Heart left ventricle (tissue), 16 donors: ENCODE data around the gene DNM2. TPM values are rescaled to one million over a fixed set of nuclear protein-coding genes. Genes with fewer than 3 reads are reported as not detected.

Experiments
- ATAC-seq, 4 donors: fragments of 200-7000 bp; cut with Tn5 transposase; one replicate each; pipeline ENCODE4 v1.9.1; 2020 to 2022; ENCODE audit warnings: moderate library complexity in 4 of 4, mild to moderate bottlenecking in 3 of 4, moderate number of reproducible peaks in 1 of 4
- DNase-seq, 5 donors: peaks; one replicate each; pipeline ENCODE4 v3.0.0-alpha.2; 2020
- H3K27ac ChIP-seq, 12 donors: fragments of 200-600 bp; sonication (generic) in 4 of 12; one replicate each; pipeline versions ENCODE4 v1.5.0 to v1.8.0; 2016 to 2022; ENCODE audit warnings: mild to moderate bottlenecking in 2 of 12
- H3K27me3 ChIP-seq, 9 donors: fragments of 200-600 bp; sonication (generic) in 2 of 9; one replicate each; pipeline versions ENCODE4 v1.5.1 to v1.8.0; 2016 to 2022; ENCODE audit warnings: mild to moderate bottlenecking in 3 of 9
- H3K36me3 ChIP-seq, 9 donors: fragments of 200-600 bp; sonication (generic) in 2 of 9; one replicate each; pipeline versions ENCODE4 v1.5.0 to v1.8.0; 2018 to 2022; ENCODE audit warnings: mild to moderate bottlenecking in 2 of 9
- H3K4me1 ChIP-seq, 12 donors: fragments of 200-600 bp; sonication (generic) in 4 of 12; one replicate each; pipeline versions ENCODE4 v1.5.0 to v1.8.0; 2016 to 2022; ENCODE audit warnings: mild to moderate bottlenecking in 3 of 12
- H3K4me3 ChIP-seq, 12 donors: fragments of 200-600 bp; sonication (generic) in 4 of 12; one replicate each; pipeline versions ENCODE4 v1.5.0 to v1.8.0; 2017 to 2022; ENCODE audit warnings: mild to moderate bottlenecking in 9 of 12, moderate library complexity in 4 of 12
- H3K9me3 ChIP-seq, 12 donors: fragments of 200-600 bp; sonication (generic) in 4 of 12; one replicate each; pipeline versions ENCODE4 v1.5.0 to v1.8.0; 2016 to 2022; ENCODE audit warnings: mild to moderate bottlenecking in 1 of 12
- POLR2A ChIP-seq, 2 donors: fragments of 450-650 bp; IDR thresholded peaks; one replicate each; pipeline ENCODE4 v1.6.1; 2017; ENCODE audit warnings: antibody characterized with exemption in 2 of 2, mild to moderate bottlenecking in 2 of 2, moderate library complexity in 2 of 2
- WGBS, 4 donors: extraction: QIAGEN DNeasy Blood & Tissue Kit in 2 of 4; methylation state at CpG; one replicate each; pipeline versions ENCODE4 v1.1.5 to v1.1.7; 2013 to 2018; 5-methylcytosine and 5-hydroxymethylcytosine counted together
- intact Hi-C, 10 donors: fragments of 100-400 bp; cut with DNase I; formaldehyde crosslinking; loops; one replicate each; pipeline versions ENCODE4 v1.11.1 to v1.14.2; 2022
- polyA plus RNA-seq, 2 donors: library from polyadenylated mRNA; stranded (reverse); fragments of 200-250 nt; gene quantifications; one replicate each; pipeline ENCODE4 v1.2.3, GENCODE V29; 2013
- total RNA-seq, 9 donors: library from RNA; depleted of rRNA in 2 of 9; stranded (reverse); fragments of >200 nt in 2 of 9; fragmentation: NEBNext Ultra II Directional in 3 of 9; extraction: Animal tissue kit (Norgen Biotek cat#: 25700) in 3 of 9; gene quantifications; one replicate each; pipeline versions ENCODE4 v1.1.0 to v1.2.4, GENCODE V29; 2016 to 2023
- TF ChIP-seq, protein P1 (sequence below), 12 donors: fragments of 200-600 bp; sonication (generic) in 4 of 12; IDR thresholded peaks; one replicate each; pipeline versions ENCODE4 v1.5.0 to v1.8.0; 2018 to 2022; ENCODE audit warnings: antibody characterized with exemption in 12 of 12, mild to moderate bottlenecking in 5 of 12
- donor health status: ischemic (EF 13 %, LVEDD 7.1; RV severe dilation, severe dysfunction).
- donor health status: healthy with polysubstance abuse.
- donor health status: DM: no; HTN: yes; CAD: no.
- donor health status: DM: no; HTN: no; CAD: no.
- donor health status: ischemic (EF 25% LVEDD 6.9; RV normal size, moderate dysfunction).
- donor health status: ischemic (EF 25% LVEDD 5.7; RV mildly dilated, moderate dysfunction).
- donor health status: healthy.
- donor health status: DM: yes; HTN: yes; CAD: no.
- donor health status: ischemic (EF 35%, LVEDD 5.7; RV mildly dilated, moderate dysfunction).
- donor health status: nonischemic (EF 11% LVEDD 7.7; RV severe dilation, severe dysfunction).
- donor health status: DM: yes; HTN: yes; CAD: no.
- donor health status: PGD.
- donor health status: ischemic (EF 29% LVEDD 5.4; RV normal size, mild dysfunction).
- donor health status: nonischemic (EF 23%, LVEDD 6.1; RV moderate dilation, normal function).

Gene DNM2
- total and polyA plus RNA-seq, 11 donors, result 98.9 to 204 (median 131) TPM

GRCh38 chr19:10776900-10777650, 59.2 kb downstream of the DNM2 start:
- Histone ChIP-seq H3K9me3 (no peaks in the 10 kb centered on the region), H3K27me3 (no peaks in the 10 kb centered on the region), H3K27ac (peak overlapping the region in 2 of 12 donors; percentile 27 to 77), H3K4me1 (peaks cover 0 to 58% (median 12%) of the 10 kb centered on the region in 12 donors), H3K4me3 (no peak overlapping the region), H3K36me3 (peaks cover 2 to 98% (median 91%) of the 10 kb centered on the region in 9 donors)
- TF ChIP-seq, protein P1, sequence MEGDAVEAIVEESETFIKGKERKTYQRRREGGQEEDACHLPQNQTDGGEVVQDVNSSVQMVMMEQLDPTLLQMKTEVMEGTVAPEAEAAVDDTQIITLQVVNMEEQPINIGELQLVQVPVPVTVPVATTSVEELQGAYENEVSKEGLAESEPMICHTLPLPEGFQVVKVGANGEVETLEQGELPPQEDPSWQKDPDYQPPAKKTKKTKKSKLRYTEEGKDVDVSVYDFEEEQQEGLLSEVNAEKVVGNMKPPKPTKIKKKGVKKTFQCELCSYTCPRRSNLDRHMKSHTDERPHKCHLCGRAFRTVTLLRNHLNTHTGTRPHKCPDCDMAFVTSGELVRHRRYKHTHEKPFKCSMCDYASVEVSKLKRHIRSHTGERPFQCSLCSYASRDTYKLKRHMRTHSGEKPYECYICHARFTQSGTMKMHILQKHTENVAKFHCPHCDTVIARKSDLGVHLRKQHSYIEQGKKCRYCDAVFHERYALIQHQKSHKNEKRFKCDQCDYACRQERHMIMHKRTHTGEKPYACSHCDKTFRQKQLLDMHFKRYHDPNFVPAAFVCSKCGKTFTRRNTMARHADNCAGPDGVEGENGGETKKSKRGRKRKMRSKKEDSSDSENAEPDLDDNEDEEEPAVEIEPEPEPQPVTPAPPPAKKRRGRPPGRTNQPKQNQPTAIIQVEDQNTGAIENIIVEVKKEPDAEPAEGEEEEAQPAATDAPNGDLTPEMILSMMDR (IDR thresholded peaks at IDR 0.05), result no peak
- no peak for TF ChIP-seq POLR2A (IDR thresholded peaks at IDR 0.05)
- no peak for DNase-seq
- intact Hi-C loops, result no loop called here
- WGBS, 4 donors, result 68 to 73% (median 72%) methylated on average over 14 of the region's 14 CpGs
- ATAC-seq, result no peak

DNA sequence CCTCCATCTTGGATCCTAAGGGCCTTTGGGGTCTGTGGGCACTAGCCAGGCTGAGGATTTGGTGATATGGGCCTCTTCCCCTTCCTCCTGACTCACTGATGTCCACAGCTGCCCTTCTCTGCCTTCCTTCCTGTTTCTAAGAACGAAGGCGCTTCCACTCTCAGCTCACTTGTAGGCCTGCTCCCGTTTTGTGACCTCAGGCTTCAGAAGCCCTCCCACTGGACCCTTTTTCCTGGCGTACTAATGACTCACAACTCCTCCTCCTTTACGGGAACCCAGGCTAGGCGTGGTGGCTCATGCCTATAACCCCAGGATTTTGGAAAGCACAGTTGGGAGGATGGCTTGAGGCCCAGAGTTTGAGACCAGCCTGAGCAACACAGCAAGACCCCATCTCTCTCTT, 62.5 kb downstream of the DNM2 start:
- peak in 4 of 5 donors; percentile 63 to 76 (median 73) for DNase-seq
- ATAC-seq, result peak; percentile 30 to 83 (median 78)
- 45 to 66% (median 56%) methylated on average over 6 of the region's 6 CpGs for WGBS, 4 donors
- TF ChIP-seq POLR2A (IDR thresholded peaks at IDR 0.05), result peak in 1 of 2 donors; percentile 31
- TF ChIP-seq, protein P1 (IDR thresholded peaks at IDR 0.05), result no peak
- peaks cover 0 to 100% (median 96%) of the 10 kb centered on the region in 9 donors for H3K36me3 ChIP-seq
- intact Hi-C loops, result no loop called here
- peaks cover 0 to 85% (median 17%) of the 10 kb centered on the region in 12 donors for H3K4me1 ChIP-seq
- no peaks in the 10 kb centered on the region for H3K27me3 ChIP-seq
- no peak overlapping the region for H3K4me3 ChIP-seq
- peak overlapping the region in 11 of 12 donors; percentile 59 to 96 (median 70) for H3K27ac ChIP-seq
- H3K9me3 ChIP-seq, result no peaks in the 10 kb centered on the region

GRCh38 chr19:10782795-10783194, 64.9 kb downstream of the DNM2 start:
- intact Hi-C loops, result no loop called here
- TF ChIP-seq POLR2A (IDR thresholded peaks at IDR 0.05), result no peak
- TF ChIP-seq, protein P1 (IDR thresholded peaks at IDR 0.05), result no peak
- DNase-seq (peak in 4 of 5 donors; percentile 32 to 86 (median 72)), ATAC-seq (peak; percentile 70 to 89 (median 74))
- no peaks in the 10 kb centered on the region for H3K27me3 ChIP-seq
- peaks cover 2 to 100% (median 96%) of the 10 kb centered on the region in 9 donors for H3K36me3 ChIP-seq
- H3K4me3 ChIP-seq, result no peak overlapping the region
- peak overlapping the region in 5 of 12 donors; percentile 0 to 81 (median 46) for H3K27ac ChIP-seq
- no peaks in the 10 kb centered on the region for H3K9me3 ChIP-seq
- 57 to 76% (median 68%) methylated on average over 13 of the region's 13 CpGs for WGBS, 4 donors
- H3K4me1 ChIP-seq, result peaks cover 0 to 66% (median 17%) of the 10 kb centered on the region in 12 donors

- H3K36me3 ChIP-seq, result peaks cover 2 to 100% (median 96%) of the 10 kb centered on the region in 9 donors
- WGBS, 4 donors, result 51 to 65% (median 63%) methylated on average over 10 of the region's 10 CpGs
- H3K27me3 ChIP-seq, result no peaks in the 10 kb centered on the region
- ATAC-seq (peak in 3 of 4 donors; percentile 26 to 59 (median 51)), DNase-seq (peak; percentile 56 to 75 (median 61))
- no peak for TF ChIP-seq POLR2A (IDR thresholded peaks at IDR 0.05)
- TF ChIP-seq, protein P1 (IDR thresholded peaks at IDR 0.05), result no peak
- peak overlapping the region in 10 of 12 donors; percentile 25 to 81 (median 48) for H3K27ac ChIP-seq
- no peak overlapping the region for H3K4me3 ChIP-seq
- intact Hi-C loops, result no loop called here
- peaks cover 0 to 52% (median 17%) of the 10 kb centered on the region in 12 donors for H3K4me1 ChIP-seq
- H3K9me3 ChIP-seq, result no peaks in the 10 kb centered on the region
Observed at GRCh38 chr19:10784257-10784656, 66.4 kb downstream of the DNM2 start.
